SK-N-SH treated with all-trans-retinoic acid at 6 μM for 48 hours (cell line): ENCODE measurements around the gene F7.

Source experiments
- ATAC-seq: fragments of 200-7000 bp; cut with Tn5 transposase; 3 replicates; pipeline ENCODE4 v1.9.1; 2020; ENCODE audit warnings: mild to moderate bottlenecking, moderate library complexity
- ARNTL ChIP-seq: fragments of 450-650 bp; formaldehyde crosslinking; IDR thresholded peaks from 2 replicates; pipeline ENCODE4 v1.5.0; 2020; ENCODE audit warnings: low read depth, mild to moderate bottlenecking, moderate library complexity, borderline replicate concordance
- BACH2 ChIP-seq: fragments of 250-450 bp; sonication (Bioruptor Pico); IDR thresholded peaks from 2 replicates; pipeline ENCODE4 v1.9.0; 2021; ENCODE audit warnings: mild to moderate bottlenecking, borderline replicate concordance
- CREB5 ChIP-seq: fragments of 250-450 bp; sonication (Bioruptor Pico); IDR thresholded peaks from 2 replicates; pipeline ENCODE4 v1.5.1; 2020; ENCODE audit warnings: low read depth, mild to moderate bottlenecking, moderate library complexity
- CSDC2 ChIP-seq: fragments of 250-450 bp; sonication (Bioruptor Pico); IDR thresholded peaks from 2 replicates; pipeline ENCODE4 v1.5.0; 2020; ENCODE audit warnings: mild to moderate bottlenecking, moderate library complexity
- ESRRG ChIP-seq: fragments of 250-450 bp; sonication (Bioruptor Pico); IDR thresholded peaks from 2 replicates; pipeline ENCODE4 v1.6.1; 2021; ENCODE audit warnings: mild to moderate bottlenecking
- GLIS3 ChIP-seq: fragments of 250-450 bp; sonication (Bioruptor Pico); IDR thresholded peaks from 2 replicates; pipeline ENCODE4 v1.5.0; 2020; ENCODE audit warnings: mild to moderate bottlenecking, moderate library complexity
- ISL1 ChIP-seq: fragments of 250-450 bp; sonication (Bioruptor Pico); IDR thresholded peaks from 2 replicates; pipeline ENCODE4 v2.1.2; 2022; ENCODE audit warnings: mild to moderate bottlenecking, moderate library complexity
- OSR1 ChIP-seq: fragments of 250-450 bp; sonication (Bioruptor Pico); IDR thresholded peaks from 2 replicates; pipeline ENCODE4 v1.8.0; 2022; ENCODE audit warnings: moderate library complexity, mild to moderate bottlenecking, inconsistent platforms
- POU6F1 ChIP-seq: fragments of 250-450 bp; sonication (Bioruptor Pico); IDR thresholded peaks from 2 replicates; pipeline ENCODE4 v1.8.0; 2021; ENCODE audit warnings: low read depth, mild to moderate bottlenecking, moderate library complexity, borderline replicate concordance
- PPARA ChIP-seq: fragments of 250-450 bp; sonication (Bioruptor Pico); IDR thresholded peaks from 2 replicates; pipeline ENCODE4 v1.5.0; 2020; ENCODE audit warnings: mild to moderate bottlenecking, borderline replicate concordance
- RARB ChIP-seq: fragments of 250-450 bp; sonication (Bioruptor Pico); IDR thresholded peaks from 2 replicates; pipeline ENCODE4 v1.8.0; 2021; ENCODE audit warnings: mild to moderate bottlenecking, moderate library complexity
- SNAI2 ChIP-seq: fragments of 250-450 bp; sonication (Bioruptor Pico); IDR thresholded peaks from 2 replicates; pipeline ENCODE4 v1.5.0; 2020; ENCODE audit warnings: mild to moderate bottlenecking, moderate library complexity
- TCF4 ChIP-seq: fragments of 250-450 bp; sonication (Bioruptor Pico); IDR thresholded peaks from 2 replicates; pipeline ENCODE4 v1.8.0; 2021; ENCODE audit warnings: mild to moderate bottlenecking, moderate library complexity, borderline replicate concordance
- TOX ChIP-seq: fragments of 250-450 bp; sonication (Bioruptor Pico); IDR thresholded peaks from 2 replicates; pipeline ENCODE4 v1.8.0; 2021; ENCODE audit warnings: mild to moderate bottlenecking, moderate library complexity, borderline replicate concordance
- ZC3H10 ChIP-seq: fragments of 250-450 bp; sonication (Bioruptor Pico); IDR thresholded peaks from 2 replicates; pipeline ENCODE4 v1.5.1; 2021; ENCODE audit warnings: mild to moderate bottlenecking, moderate library complexity
- ZFP3 ChIP-seq: fragments of 250-450 bp; sonication (Bioruptor Pico); IDR thresholded peaks from 2 replicates; pipeline ENCODE4 v1.5.0; 2020; ENCODE audit warnings: mild to moderate bottlenecking, moderate library complexity
- ZFP30 ChIP-seq: fragments of 450-650 bp; formaldehyde crosslinking; IDR thresholded peaks from 2 replicates; pipeline ENCODE4 v1.5.0; 2022; ENCODE audit warnings: mild to moderate bottlenecking, moderate library complexity
- ZNF565 ChIP-seq: fragments of 450-650 bp; formaldehyde crosslinking; conservative IDR thresholded peaks from 2 replicates; pipeline ENCODE4 v1.5.0; 2020; ENCODE audit warnings: low read depth, mild to moderate bottlenecking, moderate library complexity
- ZNF70 ChIP-seq: fragments of 450-650 bp; formaldehyde crosslinking; IDR thresholded peaks from 2 replicates; pipeline ENCODE4 v1.5.0; 2020; ENCODE audit warnings: mild to moderate bottlenecking, moderate library complexity
- ZNF8 ChIP-seq: fragments of 450-650 bp; formaldehyde crosslinking; IDR thresholded peaks from 2 replicates; pipeline ENCODE4 v1.5.0; 2020; ENCODE audit warnings: mild to moderate bottlenecking, moderate library complexity
- TF ChIP-seq, protein P1 (sequence below): fragments of 250-450 bp; sonication (Bioruptor Pico); IDR thresholded peaks from 2 replicates; pipeline ENCODE4 v1.8.0; 2020; ENCODE audit warnings: mild to moderate bottlenecking, moderate library complexity, borderline replicate concordance
- TF ChIP-seq, protein P2 (sequence below): fragments of 250-450 bp; sonication (Bioruptor Pico); IDR thresholded peaks from 2 replicates; pipeline ENCODE4 v1.5.0; 2020; ENCODE audit warnings: mild to moderate bottlenecking, moderate library complexity
- TF ChIP-seq, protein P3 (sequence below): fragments of 250-450 bp; sonication (Bioruptor Pico); IDR thresholded peaks from 2 replicates; pipeline ENCODE4 v1.5.1; 2021; ENCODE audit warnings: mild to moderate bottlenecking, moderate library complexity

F7 gene

GRCh38 chr13:113141601-113141970 is 36.0 kb downstream of the F7 start:
- ATAC-seq: no peak
- TF ChIP-seq ZFP3 (CRISPR knock-in tag) (no peak), ZFP30 (CRISPR knock-in tag) (no peak), BACH2 (no peak), ARNTL (no peak), ISL1 (CRISPR knock-in tag) (no peak), CSDC2 (no peak), ZNF565 (CRISPR knock-in tag) (no peak), TCF4 (CRISPR knock-in tag) (no peak), TOX (CRISPR knock-in tag) (no peak), ESRRG (no peak), OSR1 (no peak)
- TF ChIP-seq, protein P1, sequence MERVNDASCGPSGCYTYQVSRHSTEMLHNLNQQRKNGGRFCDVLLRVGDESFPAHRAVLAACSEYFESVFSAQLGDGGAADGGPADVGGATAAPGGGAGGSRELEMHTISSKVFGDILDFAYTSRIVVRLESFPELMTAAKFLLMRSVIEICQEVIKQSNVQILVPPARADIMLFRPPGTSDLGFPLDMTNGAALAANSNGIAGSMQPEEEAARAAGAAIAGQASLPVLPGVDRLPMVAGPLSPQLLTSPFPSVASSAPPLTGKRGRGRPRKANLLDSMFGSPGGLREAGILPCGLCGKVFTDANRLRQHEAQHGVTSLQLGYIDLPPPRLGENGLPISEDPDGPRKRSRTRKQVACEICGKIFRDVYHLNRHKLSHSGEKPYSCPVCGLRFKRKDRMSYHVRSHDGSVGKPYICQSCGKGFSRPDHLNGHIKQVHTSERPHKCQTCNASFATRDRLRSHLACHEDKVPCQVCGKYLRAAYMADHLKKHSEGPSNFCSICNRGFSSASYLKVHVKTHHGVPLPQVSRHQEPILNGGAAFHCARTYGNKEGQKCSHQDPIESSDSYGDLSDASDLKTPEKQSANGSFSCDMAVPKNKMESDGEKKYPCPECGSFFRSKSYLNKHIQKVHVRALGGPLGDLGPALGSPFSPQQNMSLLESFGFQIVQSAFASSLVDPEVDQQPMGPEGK (CRISPR knock-in tag): no peak
- TF ChIP-seq, all 23 proteins: peak for 0

DNA sequence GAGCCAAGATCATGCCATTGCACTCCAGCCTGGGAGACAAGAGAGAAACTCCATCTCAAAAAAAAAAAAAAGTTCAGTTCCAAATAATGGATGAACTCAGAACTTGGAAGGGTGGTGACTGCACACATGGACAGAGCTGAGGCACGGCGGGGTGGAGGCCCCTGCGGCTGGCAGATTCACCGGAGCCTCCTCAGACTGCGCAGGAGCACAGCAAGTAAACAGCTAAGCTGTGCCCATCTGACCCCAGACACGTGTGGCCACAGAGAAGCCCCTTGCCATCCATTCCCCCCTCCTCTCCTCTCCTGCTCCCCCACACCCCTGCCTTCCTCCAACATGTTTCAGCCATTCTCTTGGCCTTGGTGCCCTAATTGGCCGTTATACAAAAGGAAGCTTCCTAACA is 37.3 kb downstream of the F7 start:
- TF ChIP-seq ZC3H10 (no peak), POU6F1 (CRISPR knock-in tag) (no peak), ZFP30 (CRISPR knock-in tag) (no peak), CREB5 (CRISPR knock-in tag) (no peak), PPARA (CRISPR knock-in tag) (no peak), OSR1 (no peak), TCF4 (CRISPR knock-in tag) (no peak), RARB (CRISPR knock-in tag) (no peak), SNAI2 (CRISPR knock-in tag) (no peak), GLIS3 (CRISPR knock-in tag) (no peak), ZNF8 (CRISPR knock-in tag) (no peak), ZNF70 (CRISPR knock-in tag) (no peak), ZNF565 (CRISPR knock-in tag) (no peak), ESRRG (no peak), ZFP3 (CRISPR knock-in tag) (no peak), TOX (CRISPR knock-in tag) (no peak), CSDC2 (no peak)
- TF ChIP-seq, protein P2, sequence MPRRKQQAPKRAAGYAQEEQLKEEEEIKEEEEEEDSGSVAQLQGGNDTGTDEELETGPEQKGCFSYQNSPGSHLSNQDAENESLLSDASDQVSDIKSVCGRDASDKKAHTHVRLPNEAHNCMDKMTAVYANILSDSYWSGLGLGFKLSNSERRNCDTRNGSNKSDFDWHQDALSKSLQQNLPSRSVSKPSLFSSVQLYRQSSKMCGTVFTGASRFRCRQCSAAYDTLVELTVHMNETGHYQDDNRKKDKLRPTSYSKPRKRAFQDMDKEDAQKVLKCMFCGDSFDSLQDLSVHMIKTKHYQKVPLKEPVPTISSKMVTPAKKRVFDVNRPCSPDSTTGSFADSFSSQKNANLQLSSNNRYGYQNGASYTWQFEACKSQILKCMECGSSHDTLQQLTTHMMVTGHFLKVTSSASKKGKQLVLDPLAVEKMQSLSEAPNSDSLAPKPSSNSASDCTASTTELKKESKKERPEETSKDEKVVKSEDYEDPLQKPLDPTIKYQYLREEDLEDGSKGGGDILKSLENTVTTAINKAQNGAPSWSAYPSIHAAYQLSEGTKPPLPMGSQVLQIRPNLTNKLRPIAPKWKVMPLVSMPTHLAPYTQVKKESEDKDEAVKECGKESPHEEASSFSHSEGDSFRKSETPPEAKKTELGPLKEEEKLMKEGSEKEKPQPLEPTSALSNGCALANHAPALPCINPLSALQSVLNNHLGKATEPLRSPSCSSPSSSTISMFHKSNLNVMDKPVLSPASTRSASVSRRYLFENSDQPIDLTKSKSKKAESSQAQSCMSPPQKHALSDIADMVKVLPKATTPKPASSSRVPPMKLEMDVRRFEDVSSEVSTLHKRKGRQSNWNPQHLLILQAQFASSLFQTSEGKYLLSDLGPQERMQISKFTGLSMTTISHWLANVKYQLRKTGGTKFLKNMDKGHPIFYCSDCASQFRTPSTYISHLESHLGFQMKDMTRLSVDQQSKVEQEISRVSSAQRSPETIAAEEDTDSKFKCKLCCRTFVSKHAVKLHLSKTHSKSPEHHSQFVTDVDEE (CRISPR knock-in tag): no peak
- TF ChIP-seq, protein P3, sequence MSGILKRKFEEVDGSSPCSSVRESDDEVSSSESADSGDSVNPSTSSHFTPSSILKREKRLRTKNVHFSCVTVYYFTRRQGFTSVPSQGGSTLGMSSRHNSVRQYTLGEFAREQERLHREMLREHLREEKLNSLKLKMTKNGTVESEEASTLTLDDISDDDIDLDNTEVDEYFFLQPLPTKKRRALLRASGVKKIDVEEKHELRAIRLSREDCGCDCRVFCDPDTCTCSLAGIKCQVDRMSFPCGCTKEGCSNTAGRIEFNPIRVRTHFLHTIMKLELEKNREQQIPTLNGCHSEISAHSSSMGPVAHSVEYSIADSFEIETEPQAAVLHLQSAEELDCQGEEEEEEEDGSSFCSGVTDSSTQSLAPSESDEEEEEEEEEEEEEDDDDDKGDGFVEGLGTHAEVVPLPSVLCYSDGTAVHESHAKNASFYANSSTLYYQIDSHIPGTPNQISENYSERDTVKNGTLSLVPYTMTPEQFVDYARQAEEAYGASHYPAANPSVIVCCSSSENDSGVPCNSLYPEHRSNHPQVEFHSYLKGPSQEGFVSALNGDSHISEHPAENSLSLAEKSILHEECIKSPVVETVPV (CRISPR knock-in tag): no peak
- TF ChIP-seq, protein P1 (CRISPR knock-in tag): no peak
- TF ChIP-seq, all 23 proteins: peak for 0

More for the DNA sequence above, 37.3 kb downstream of the F7 start:
- no peak for ATAC-seq
